Adrenal gland (tissue), 12 donors: ENCODE data around the gene DAPK2. TPM values are rescaled to one million over a fixed set of nuclear protein-coding genes. Genes with fewer than 3 reads are reported as not detected.

Source experiments
- DNase-seq, 7 donors: peaks; one replicate each; pipeline ENCODE4 v3.0.0-alpha.2; 2019 to 2020
- H3K27ac ChIP-seq, 5 donors: fragments of 200-600 bp; sonication (generic) in 4 of 5; 1 replicate in 3 of 5; 2 replicates in 2 of 5; pipeline versions ENCODE4 v1.5.1 to v1.8.0; 2016 to 2020; ENCODE audit warnings: mild to moderate bottlenecking in 1 of 5
- H3K27me3 ChIP-seq: fragments of 200-600 bp; 2 replicates; pipeline ENCODE4 v1.8.0; 2021
- H3K36me3 ChIP-seq, 2 donors: fragments of 200-600 bp; replicated peaks in 1 of 2; 1 replicate in 1 of 2; 2 replicates in 1 of 2; pipeline versions ENCODE4 v1.5.1 to v1.8.0; 2018 to 2022
- H3K4me1 ChIP-seq, 2 donors: fragments of 200-600 bp; replicated peaks in 1 of 2; 1 replicate in 1 of 2; 2 replicates in 1 of 2; pipeline versions ENCODE4 v1.5.1 to v1.8.0; 2018 to 2021
- H3K4me3 ChIP-seq, 4 donors: fragments of 200-600 bp; sonication (generic) in 3 of 4; one replicate each; pipeline ENCODE4 v1.5.1; 2016 to 2018
- H3K9me3 ChIP-seq, 3 donors: fragments of 200-600 bp; sonication (generic) in 1 of 3; replicated peaks in 1 of 3; 1 replicate in 2 of 3; 2 replicates in 1 of 3; pipeline versions ENCODE4 v1.5.1 to v1.8.0; 2016 to 2021
- CTCF ChIP-seq, 6 experiments: fragments of 450-650 bp in 4 of 6; fragments of 200-600 bp in 2 of 6; sonication (generic) in 1 of 6; IDR thresholded peaks; 1 replicate in 5 of 6; 2 replicates in 1 of 6; pipeline versions ENCODE4 v1.5.1 to v1.8.0; 2016 to 2021; ENCODE audit warnings: antibody characterized with exemption in 6 of 6, mild to moderate bottlenecking in 2 of 6, moderate library complexity in 1 of 6
- POLR2A ChIP-seq, 2 donors: fragments of 450-650 bp; IDR thresholded peaks; one replicate each; pipeline ENCODE4 v1.6.1; 2017; ENCODE audit warnings: antibody characterized with exemption in 2 of 2, mild to moderate bottlenecking in 2 of 2, moderate library complexity in 1 of 2
- WGBS, 4 donors: extraction: QIAGEN DNeasy Blood & Tissue Kit in 2 of 4; methylation state at CpG; one replicate each; pipeline versions ENCODE4 v1.1.5 to v1.1.7; 2013 to 2017; 5-methylcytosine and 5-hydroxymethylcytosine counted together
- intact Hi-C, 2 donors: fragments of 100-400 bp; cut with DNase I; formaldehyde crosslinking; loops; one replicate each; pipeline versions ENCODE4 v1.14.1 to v1.15.0; 2022 to 2023
- polyA plus RNA-seq, 3 donors: library from polyadenylated mRNA; stranded (reverse); fragments of 200-250 nt in 2 of 3; fragments of 350-450 nt in 1 of 3; fragmentation: Illumina TruSeq in 1 of 3; extraction: RNeasy Lipid Tissue Mini Kit (QIAGEN cat#74804) in 1 of 3; gene quantifications; one replicate each; pipeline ENCODE4 v1.2.3, GENCODE V29; 2013 to 2014
- total RNA-seq, 9 donors: library from RNA; depleted of rRNA in 4 of 9; stranded (reverse); fragments of >200 nt in 4 of 9; fragments of 120-200 nt in 1 of 9; fragmentation: NEBNext Ultra II Directional in 1 of 9; extraction: Animal tissue kit (Norgen Biotek cat#: 25700) in 1 of 9; gene quantifications; one replicate each; pipeline versions ENCODE4 v1.1.0 to v1.2.4, GENCODE V29; 2013 to 2023
- donor health status: healthy with polysubstance abuse.
- donor health status: Bipolar disorder and iron deficiency.
- donor health status: DM: yes; HTN: yes; CAD: no.
- donor health status: DM: no; HTN: no; CAD: no.
- donor health status: DM: no; HTN: no; CAD: no.
- donor health status: DM: yes; HTN: yes; CAD: no.

DAPK2 gene
- total and polyA plus RNA-seq, 12 donors: 0.97 to 8.7 (median 6.1) TPM

- WGBS, 4 donors: 72 to 95% (median 74%) methylated on average over 8 of the region's 8 CpGs
- Histone ChIP-seq H3K36me3 (no peaks in the 10 kb centered on the region), H3K9me3 (no peaks in the 10 kb centered on the region), H3K4me1 (peaks cover 0 to 11% of the 10 kb centered on the region in 2 donors), H3K4me3 (no peak overlapping the region), H3K27ac (no peak overlapping the region), H3K27me3 (no peaks in the 10 kb centered on the region)
- intact Hi-C loops: no loop called here
- DNase-seq: no peak
- TF ChIP-seq POLR2A (IDR thresholded peaks at IDR 0.05): no peak
- no peak for TF ChIP-seq CTCF (IDR thresholded peaks at IDR 0.05)
Measured at GRCh38 chr15:64029110-64029509, 17.2 kb downstream of the DAPK2 start.

- Histone ChIP-seq H3K27me3 (no peaks in the 10 kb centered on the region), H3K36me3 (no peaks in the 10 kb centered on the region), H3K9me3 (no peaks in the 10 kb centered on the region), H3K27ac (no peak overlapping the region), H3K4me1 (peaks cover 0 to 11% of the 10 kb centered on the region in 2 donors), H3K4me3 (no peak overlapping the region)
- intact Hi-C loops: no loop called here
- TF ChIP-seq CTCF (IDR thresholded peaks at IDR 0.05): no peak
- TF ChIP-seq POLR2A (IDR thresholded peaks at IDR 0.05): no peak
- DNase-seq: no peak
- WGBS, 4 donors: 90 to 95% (median 93%) methylated on average over 3 to 4 of the region's 4 CpGs
Measured at GRCh38 chr15:64026591-64026990, 19.7 kb downstream of the DAPK2 start.

- intact Hi-C loops: no loop called here
- no peaks in the 10 kb centered on the region for H3K36me3 ChIP-seq
- H3K27ac ChIP-seq: no peak overlapping the region
- TF ChIP-seq POLR2A (IDR thresholded peaks at IDR 0.05) (no peak), CTCF (IDR thresholded peaks at IDR 0.05) (no peak)
- peaks cover 0 to 11% of the 10 kb centered on the region in 2 donors for H3K4me1 ChIP-seq
- no peaks in the 10 kb centered on the region for H3K27me3 ChIP-seq
- 73 to 92% (median 84%) methylated on average over 5 of the region's 5 CpGs for WGBS, 4 donors
- H3K9me3 ChIP-seq: no peaks in the 10 kb centered on the region
- DNase-seq: no peak
- H3K4me3 ChIP-seq: no peak overlapping the region
Measured at GRCh38 chr15:64024172-64025050, 21.9 kb downstream of the DAPK2 start.

GRCh38 chr15:64023220-64023619, 23.1 kb downstream of the DAPK2 start:
- H3K4me1 ChIP-seq: peaks cover 0 to 11% of the 10 kb centered on the region in 2 donors
- WGBS, 4 donors: 68 to 86% (median 80%) methylated on average over 1 of the region's 1 CpG

More at GRCh38 chr15:64023220-64023619, 23.1 kb downstream of the DAPK2 start:
- H3K4me3 ChIP-seq: no peak overlapping the region
- H3K9me3 ChIP-seq: no peaks in the 10 kb centered on the region
- H3K27ac ChIP-seq: no peak overlapping the region
- no peak for DNase-seq
- intact Hi-C loops: no loop called here
- H3K36me3 ChIP-seq: no peaks in the 10 kb centered on the region
- no peaks in the 10 kb centered on the region for H3K27me3 ChIP-seq
- TF ChIP-seq CTCF (IDR thresholded peaks at IDR 0.05): no peak
- TF ChIP-seq POLR2A (IDR thresholded peaks at IDR 0.05): no peak
